Gastroesophageal sphincter (tissue), 4 donors: ENCODE results near the gene PLPP3. TPM values are rescaled to one million over a fixed set of nuclear protein-coding genes. Genes with fewer than 3 reads are reported as not detected.

ENCODE experiments used
- ATAC-seq: fragments of 150-250 bp; one replicate; pipeline ENCODE4 v1.9.1; 2016; ENCODE audit warnings: mild to moderate bottlenecking, moderate library complexity
- H3K27ac ChIP-seq, 4 donors: fragments of 200-600 bp; sonication (generic) in 3 of 4; 1 replicate in 3 of 4; 2 replicates in 1 of 4; pipeline ENCODE4 v1.5.1; 2016 to 2019
- H3K27me3 ChIP-seq: fragments of 200-600 bp; sonication (generic); one replicate; pipeline ENCODE4 v1.5.1; 2019
- H3K36me3 ChIP-seq, 2 donors: fragments of 200-600 bp; sonication (generic); one replicate each; pipeline ENCODE4 v1.5.1; 2019; ENCODE audit warnings: control low read depth in 1 of 2
- H3K4me1 ChIP-seq, 3 donors: fragments of 200-600 bp; sonication (generic); 1 replicate in 2 of 3; 2 replicates in 1 of 3; pipeline ENCODE4 v1.5.1; 2016 to 2019; ENCODE audit warnings: control low read depth in 2 of 3
- H3K4me3 ChIP-seq, 2 donors: fragments of 200-600 bp; sonication (generic); one replicate each; pipeline ENCODE4 v1.5.1; 2019; ENCODE audit warnings: mild to moderate bottlenecking in 1 of 2, moderate library complexity in 1 of 2
- H3K9me3 ChIP-seq, 3 donors: fragments of 200-600 bp; sonication (generic); one replicate each; pipeline ENCODE4 v1.5.1; 2017 to 2019; ENCODE audit warnings: control low read depth in 2 of 3
- EP300 ChIP-seq: sonication (generic); formaldehyde crosslinking; IDR thresholded peaks from one replicate; pipeline ENCODE4 v1.6.1; 2017; ENCODE audit warnings: antibody characterized with exemption, mild to moderate bottlenecking
- POLR2A ChIP-seq, 2 donors: fragments of 450-650 bp; IDR thresholded peaks; one replicate each; pipeline ENCODE4 v1.6.1; 2017; ENCODE audit warnings: antibody characterized with exemption in 2 of 2, mild to moderate bottlenecking in 2 of 2, moderate library complexity in 1 of 2
- POLR2AphosphoS5 ChIP-seq: sonication (generic); formaldehyde crosslinking; IDR thresholded peaks from one replicate; pipeline ENCODE4 v1.6.1; 2017; ENCODE audit warnings: antibody characterized with exemption
- WGBS, 2 donors: methylation state at CpG; one replicate each; pipeline ENCODE4 v1.1.5; 2018; ENCODE audit warnings: low coverage in 1 of 2; 5-methylcytosine and 5-hydroxymethylcytosine counted together
- total RNA-seq, 4 donors: library from RNA; depleted of rRNA; stranded (reverse); fragments of >200 nt; gene quantifications; one replicate each; pipeline ENCODE4 v1.1.0, GENCODE V29; 2016
- TF ChIP-seq, protein P1 (sequence below), 4 experiments: fragments of 200-600 bp in 2 of 4; fragments of 450-650 bp in 2 of 4; sonication (generic) in 1 of 4; IDR thresholded peaks; one replicate each; pipeline ENCODE4 v1.5.1; 2017 to 2019; ENCODE audit warnings: antibody characterized with exemption in 4 of 4, mild to moderate bottlenecking in 2 of 4, moderate library complexity in 2 of 4

Gene PLPP3
- total RNA-seq, 4 donors from 2014 or later: 127 to 219 (median 164) TPM

DNA sequence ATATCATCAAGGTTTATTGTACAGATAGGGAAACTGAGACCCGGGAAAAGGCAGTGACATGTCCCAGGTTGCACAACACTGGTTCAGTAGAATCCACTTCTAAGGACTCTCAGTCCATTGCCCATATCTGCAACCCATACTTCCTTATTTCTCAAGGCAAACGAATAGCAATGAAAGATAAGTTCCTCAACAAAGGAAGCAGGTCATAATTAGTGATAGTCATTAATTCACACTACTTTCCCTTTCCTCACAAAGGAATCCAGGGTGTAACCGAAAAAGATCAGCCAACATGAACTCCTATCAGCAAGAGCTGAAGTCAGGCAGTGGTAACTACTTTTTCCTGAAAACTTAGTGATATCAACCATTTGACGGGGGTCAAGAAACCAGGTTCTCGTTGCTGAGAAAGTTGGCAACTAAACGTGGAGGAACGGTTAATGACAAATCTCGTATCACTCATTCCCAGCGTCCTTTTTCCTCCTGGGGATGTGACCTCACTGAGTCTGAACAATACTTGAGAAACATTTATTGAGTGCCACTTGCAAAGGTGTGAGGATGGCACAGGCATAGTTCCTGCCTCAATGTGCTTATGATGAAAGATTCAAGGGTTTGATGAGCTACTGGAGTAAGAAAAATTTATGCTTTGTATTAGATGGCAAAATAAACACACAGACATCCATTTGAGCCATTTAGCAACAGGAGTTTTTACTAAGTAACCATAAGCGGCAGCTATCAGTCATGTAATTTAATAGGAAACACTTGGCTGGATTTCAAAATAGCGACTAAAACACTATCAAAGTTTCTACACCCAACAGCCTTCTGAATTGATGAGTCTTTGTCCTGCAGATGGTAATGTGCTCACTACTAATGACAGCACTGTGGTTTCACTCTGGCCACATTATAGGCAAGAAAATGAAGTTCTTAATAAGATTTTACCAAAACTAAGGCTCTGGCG, 82.3 kb downstream of the PLPP3 start:
- Histone ChIP-seq H3K27ac (no peak overlapping the region), H3K36me3 (peaks cover 0 to 44% of the 10 kb centered on the region in 2 donors), H3K4me1 (peaks cover 0 to 37% (median 8%) of the 10 kb centered on the region in 3 donors), H3K27me3 (no peaks in the 10 kb centered on the region), H3K4me3 (no peak overlapping the region), H3K9me3 (no peaks in the 10 kb centered on the region)
- TF ChIP-seq POLR2AphosphoS5 (no peak), POLR2A (IDR thresholded peaks at IDR 0.05) (no peak), EP300 (no peak)
- 76 to 88% methylated on average over 11 of the region's 12 CpGs for WGBS, 2 donors
- ATAC-seq: no peak

DNA sequence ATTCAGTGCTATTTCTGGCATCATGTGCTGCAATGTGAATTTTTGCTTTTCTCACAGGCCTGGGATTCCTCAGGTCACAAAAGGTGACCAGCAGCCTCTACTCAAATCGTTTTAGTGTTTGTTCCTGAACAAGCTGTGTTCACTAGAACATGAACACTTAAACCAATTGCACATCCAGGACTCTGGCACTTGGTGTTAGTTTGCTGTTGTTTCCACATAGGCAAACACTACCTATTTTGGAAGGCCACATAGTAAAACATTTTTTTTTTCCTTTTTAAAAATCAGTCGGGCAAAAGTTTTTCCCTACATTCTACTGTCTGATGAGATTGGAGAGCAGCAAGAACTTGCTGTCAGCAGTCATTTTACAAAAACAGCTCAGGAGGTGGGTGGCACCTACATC, 83.2 kb downstream of the PLPP3 start:
- 20 to 51% methylated on average over 2 of the region's 2 CpGs for WGBS, 2 donors
- TF ChIP-seq POLR2AphosphoS5: no peak
- no peak for TF ChIP-seq POLR2A (IDR thresholded peaks at IDR 0.05)
- TF ChIP-seq, protein P1, sequence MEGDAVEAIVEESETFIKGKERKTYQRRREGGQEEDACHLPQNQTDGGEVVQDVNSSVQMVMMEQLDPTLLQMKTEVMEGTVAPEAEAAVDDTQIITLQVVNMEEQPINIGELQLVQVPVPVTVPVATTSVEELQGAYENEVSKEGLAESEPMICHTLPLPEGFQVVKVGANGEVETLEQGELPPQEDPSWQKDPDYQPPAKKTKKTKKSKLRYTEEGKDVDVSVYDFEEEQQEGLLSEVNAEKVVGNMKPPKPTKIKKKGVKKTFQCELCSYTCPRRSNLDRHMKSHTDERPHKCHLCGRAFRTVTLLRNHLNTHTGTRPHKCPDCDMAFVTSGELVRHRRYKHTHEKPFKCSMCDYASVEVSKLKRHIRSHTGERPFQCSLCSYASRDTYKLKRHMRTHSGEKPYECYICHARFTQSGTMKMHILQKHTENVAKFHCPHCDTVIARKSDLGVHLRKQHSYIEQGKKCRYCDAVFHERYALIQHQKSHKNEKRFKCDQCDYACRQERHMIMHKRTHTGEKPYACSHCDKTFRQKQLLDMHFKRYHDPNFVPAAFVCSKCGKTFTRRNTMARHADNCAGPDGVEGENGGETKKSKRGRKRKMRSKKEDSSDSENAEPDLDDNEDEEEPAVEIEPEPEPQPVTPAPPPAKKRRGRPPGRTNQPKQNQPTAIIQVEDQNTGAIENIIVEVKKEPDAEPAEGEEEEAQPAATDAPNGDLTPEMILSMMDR (IDR thresholded peaks at IDR 0.05): no peak
- no peak for TF ChIP-seq EP300
- H3K36me3 ChIP-seq: peaks cover 0 to 43% of the 10 kb centered on the region in 2 donors

GRCh38 chr1:56495538-56495937, 83.8 kb downstream of the PLPP3 start:
- H3K4me3 ChIP-seq: no peak overlapping the region
- TF ChIP-seq EP300 (no peak), POLR2A (IDR thresholded peaks at IDR 0.05) (no peak), POLR2AphosphoS5 (no peak)
- TF ChIP-seq, protein P1 (IDR thresholded peaks at IDR 0.05): no peak
- no peak for ATAC-seq

More for the DNA sequence above, 83.2 kb downstream of the PLPP3 start:
- Histone ChIP-seq H3K27me3 (no peaks in the 10 kb centered on the region), H3K9me3 (no peaks in the 10 kb centered on the region), H3K27ac (peak overlapping the region in 1 of 4 donors; percentile 10), H3K4me3 (no peak overlapping the region), H3K4me1 (peaks cover 3 to 37% (median 4%) of the 10 kb centered on the region in 3 donors)
- ATAC-seq: no peak

DNA sequence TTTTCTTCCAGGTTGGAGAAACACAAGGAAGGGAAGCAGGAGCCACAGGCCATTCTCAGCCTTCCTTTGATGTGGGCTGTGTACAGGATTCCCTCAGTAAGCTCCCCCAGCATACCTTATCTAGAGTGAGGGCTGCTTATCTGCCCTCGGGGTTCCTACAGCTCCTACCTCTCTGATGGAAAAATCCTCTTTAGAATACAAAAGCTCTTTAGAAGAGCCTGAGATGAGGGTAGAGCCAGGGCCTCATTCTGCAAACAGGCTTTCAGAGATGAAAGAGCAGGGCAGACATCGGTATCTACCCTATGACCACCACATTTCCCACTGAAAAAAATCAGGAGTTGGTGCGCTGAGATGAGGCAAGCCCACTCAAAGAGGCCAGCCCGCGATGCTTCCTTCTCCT, 85.1 kb downstream of the PLPP3 start:
- Histone ChIP-seq H3K4me3 (no peak overlapping the region), H3K4me1 (peaks cover 3 to 38% (median 4%) of the 10 kb centered on the region in 3 donors), H3K36me3 (peaks cover 0 to 31% of the 10 kb centered on the region in 2 donors), H3K27ac (no peak overlapping the region), H3K9me3 (no peaks in the 10 kb centered on the region), H3K27me3 (no peaks in the 10 kb centered on the region)
- no peak for ATAC-seq
- no peak for TF ChIP-seq POLR2A (IDR thresholded peaks at IDR 0.05)
- TF ChIP-seq POLR2AphosphoS5: no peak
- WGBS, 2 donors: 84 to 90% methylated on average over 4 to 5 of the region's 5 CpGs

More at GRCh38 chr1:56495538-56495937, 83.8 kb downstream of the PLPP3 start:
- no peaks in the 10 kb centered on the region for H3K27me3 ChIP-seq
- no peaks in the 10 kb centered on the region for H3K9me3 ChIP-seq
- H3K36me3 ChIP-seq: peaks cover 0 to 36% of the 10 kb centered on the region in 2 donors
- peak overlapping the region in 1 of 4 donors; percentile 10 for H3K27ac ChIP-seq
- WGBS, 2 donors: 80 to 85% methylated on average over 2 to 9 of the region's 10 CpGs
- peaks cover 3 to 39% (median 4%) of the 10 kb centered on the region in 3 donors for H3K4me1 ChIP-seq

GRCh38 chr1:56493826-56494225, 85.5 kb downstream of the PLPP3 start:
- Histone ChIP-seq H3K36me3 (peaks cover 0 to 31% of the 10 kb centered on the region in 2 donors), H3K9me3 (no peaks in the 10 kb centered on the region), H3K4me3 (no peak overlapping the region), H3K27ac (no peak overlapping the region), H3K4me1 (peaks cover 3 to 38% (median 4%) of the 10 kb centered on the region in 3 donors), H3K27me3 (no peaks in the 10 kb centered on the region)
- 85 to 93% methylated on average over 2 of the region's 2 CpGs for WGBS, 2 donors
- ATAC-seq: no peak
- no peak for TF ChIP-seq POLR2A (IDR thresholded peaks at IDR 0.05)
- TF ChIP-seq, protein P1 (IDR thresholded peaks at IDR 0.05): no peak
- no peak for TF ChIP-seq POLR2AphosphoS5
- TF ChIP-seq EP300: no peak
